GM19468 (cell line): ENCODE results near the gene IL17C.

Source experiments
- ATAC-seq: cut with Tn5 transposase; IDR thresholded peaks from one replicate; pipeline ENCODE4 v1.9.1; 2021; ENCODE audit warnings: mild to moderate bottlenecking, moderate library complexity, moderate number of reproducible peaks; ENCODE audit not compliant: unreplicated experiment; ENCODE audit errors: extremely low read depth

The IL17C gene

DNA sequence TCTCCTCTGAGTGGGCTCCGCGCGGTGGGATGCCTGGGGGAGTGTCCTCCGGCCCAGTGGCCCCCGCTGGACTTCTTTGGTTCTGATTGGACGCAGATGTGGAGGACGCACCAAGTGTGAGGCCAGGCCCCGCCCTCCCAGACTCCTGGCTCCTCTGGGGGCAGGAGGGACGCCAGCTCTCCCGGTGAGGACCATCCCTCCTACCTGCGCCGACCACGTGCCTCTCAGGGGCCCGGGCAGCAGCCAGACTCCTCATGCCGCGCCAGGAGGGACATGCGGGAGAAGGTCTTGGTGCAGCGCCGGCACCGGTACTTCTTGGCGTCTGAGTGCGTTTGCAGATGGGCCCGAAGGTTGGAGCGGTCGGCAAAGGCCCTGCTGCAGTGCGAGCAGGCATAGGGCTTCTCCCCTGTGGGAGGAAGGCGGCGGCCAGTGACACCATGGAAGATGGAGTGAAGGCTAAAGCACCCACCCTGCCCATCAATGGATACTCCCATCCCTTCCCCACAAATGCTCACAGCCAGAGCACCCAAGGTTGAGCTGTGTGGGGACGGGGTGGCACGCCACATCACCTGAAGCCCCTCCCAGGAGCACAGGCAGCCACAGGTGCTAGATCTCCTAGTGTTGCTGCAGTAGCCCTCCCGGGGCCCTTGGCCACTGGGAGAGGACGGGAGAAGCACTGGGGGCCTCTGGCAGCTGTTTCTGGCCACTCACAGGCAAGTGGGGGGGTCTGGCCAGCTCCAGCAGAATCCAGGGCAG lies 40.0 kb downstream of the IL17C start:
- no peak for ATAC-seq

- no peak for ATAC-seq
Observed at GRCh38 chr16:88680554-88681083, 42.2 kb downstream of the IL17C start.

DNA sequence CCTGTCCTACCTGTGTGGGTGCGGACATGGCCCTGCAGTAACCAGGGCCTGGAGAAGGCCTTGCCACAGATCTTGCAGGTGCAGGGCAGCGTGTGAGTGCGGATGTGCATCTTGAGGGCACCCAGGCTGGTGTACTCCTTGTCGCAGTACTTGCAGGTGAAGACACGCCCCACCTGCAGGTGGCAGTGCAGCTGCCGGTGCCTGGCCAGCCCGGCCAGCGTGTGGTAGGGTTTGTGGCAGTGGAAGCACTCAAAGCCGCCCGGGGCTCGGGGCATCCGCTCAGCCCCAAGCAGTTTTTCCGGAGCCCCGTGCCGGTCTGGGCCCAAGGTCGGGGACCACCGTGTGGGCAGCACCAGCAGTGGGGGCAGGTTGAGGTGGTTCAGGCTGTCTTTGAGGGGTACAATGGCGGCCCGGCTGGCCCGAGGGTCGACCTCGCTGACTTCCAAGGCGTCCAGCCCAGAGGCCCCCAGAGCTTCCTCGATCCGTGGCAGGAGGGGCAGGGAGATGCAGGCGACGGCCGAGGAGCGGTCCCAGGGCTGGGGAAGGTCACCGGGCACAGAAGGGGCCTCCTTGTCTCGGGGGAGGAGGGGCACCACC lies 42.8 kb downstream of the IL17C start:
- no peak for ATAC-seq

GRCh38 chr16:88681709-88682451 lies 43.5 kb downstream of the IL17C start:
- ATAC-seq = peak; percentile 44

- no peak for ATAC-seq
Observed at GRCh38 chr16:88684569-88685155, 46.3 kb downstream of the IL17C start.

DNA sequence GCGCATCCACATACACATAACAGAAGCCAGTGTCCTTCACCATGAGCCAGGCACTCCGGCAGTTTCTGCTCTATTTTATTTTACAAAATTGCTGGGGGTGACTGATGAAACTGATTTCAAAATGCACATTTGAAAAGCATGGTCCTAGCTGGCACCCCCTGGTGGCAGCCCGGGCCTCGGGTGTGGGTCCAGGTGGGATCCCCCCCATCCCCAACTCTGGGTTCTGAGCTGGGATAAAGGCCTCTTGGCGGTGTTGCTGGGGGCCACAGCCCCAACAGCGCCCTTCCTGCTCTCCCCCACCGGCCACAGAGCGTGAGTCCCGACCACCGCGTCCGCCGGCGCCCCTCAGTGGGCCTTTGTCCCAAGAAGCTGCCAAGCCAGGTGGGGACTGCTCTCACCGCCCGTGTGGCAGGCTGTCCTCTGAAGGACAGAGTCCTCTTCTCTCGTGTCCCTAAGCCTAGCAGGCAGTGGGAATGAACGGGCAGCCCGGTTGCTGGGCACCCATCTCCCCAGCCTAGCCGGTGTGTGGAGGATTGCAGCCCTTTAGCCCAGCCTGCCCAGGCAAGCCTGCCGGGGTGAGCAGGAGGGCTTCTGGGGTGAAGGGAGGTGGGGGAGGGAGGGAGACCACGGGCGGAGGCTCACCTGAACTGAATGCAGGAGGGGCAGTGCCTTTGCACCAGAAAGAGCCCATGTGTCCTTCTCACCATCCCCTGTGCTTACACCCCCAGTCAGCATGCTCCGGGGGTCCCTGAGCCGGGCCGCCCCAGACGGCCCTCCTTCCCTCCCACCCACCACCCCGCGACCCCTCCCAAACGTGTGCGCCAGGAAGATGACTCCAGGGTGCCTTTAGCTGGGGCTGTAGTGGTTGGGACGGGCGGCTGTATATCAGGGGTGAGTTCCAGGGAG lies 47.0 kb downstream of the IL17C start:
- no peak for ATAC-seq

GRCh38 chr16:88686062-88686438 lies 47.7 kb downstream of the IL17C start:
- no peak for ATAC-seq

DNA sequence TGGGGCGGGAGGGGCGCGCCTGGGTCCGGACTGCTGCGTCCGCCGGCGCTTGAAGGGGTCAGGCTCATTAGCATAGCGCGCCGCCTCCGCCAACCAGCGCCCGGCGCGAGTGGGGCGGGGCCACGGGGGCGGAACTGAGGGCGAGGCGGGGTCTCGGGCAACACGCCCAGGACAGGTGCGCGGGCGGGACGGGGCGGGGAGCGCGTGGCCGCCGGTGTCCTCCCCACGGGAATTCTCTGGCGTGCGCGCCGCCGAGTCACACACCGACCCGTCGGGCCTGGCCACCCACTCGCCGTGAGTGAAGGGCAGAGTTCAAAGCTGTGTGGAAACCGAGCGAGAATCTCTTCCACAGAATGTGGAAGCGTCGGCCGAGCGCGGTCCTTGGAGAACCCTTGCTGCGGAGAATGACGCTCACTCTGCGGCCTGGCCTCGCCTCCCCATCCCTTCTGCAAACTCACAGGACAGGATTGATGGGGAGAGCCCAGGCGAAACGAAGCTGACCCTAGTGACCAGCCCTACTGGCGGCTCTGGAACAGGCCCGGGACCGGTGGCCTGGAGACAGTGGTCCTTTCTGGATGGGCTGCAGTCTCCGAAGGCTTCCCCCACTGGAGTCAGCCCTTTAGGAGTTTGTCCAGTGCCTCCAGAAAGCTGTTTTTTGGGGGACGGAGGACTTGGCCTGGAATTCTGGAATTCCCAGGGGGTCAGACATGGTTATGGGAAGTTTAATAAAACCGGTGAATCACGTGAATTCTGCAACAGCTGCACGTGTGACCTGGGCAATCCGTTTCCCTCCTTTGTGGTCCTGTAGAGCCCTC lies 48.3 kb downstream of the IL17C start, which contains the start of gene SNAI3:
TSS of gene SNAI3 (minus strand) at position 69 of the 815 bp plus-strand sequence. CDS start 101 bp downstream, outside the sequence.
- peak; percentile 65 for ATAC-seq

- ATAC-seq = no peak
Observed at GRCh38 chr16:88687254-88687576, 48.8 kb downstream of the IL17C start.

DNA sequence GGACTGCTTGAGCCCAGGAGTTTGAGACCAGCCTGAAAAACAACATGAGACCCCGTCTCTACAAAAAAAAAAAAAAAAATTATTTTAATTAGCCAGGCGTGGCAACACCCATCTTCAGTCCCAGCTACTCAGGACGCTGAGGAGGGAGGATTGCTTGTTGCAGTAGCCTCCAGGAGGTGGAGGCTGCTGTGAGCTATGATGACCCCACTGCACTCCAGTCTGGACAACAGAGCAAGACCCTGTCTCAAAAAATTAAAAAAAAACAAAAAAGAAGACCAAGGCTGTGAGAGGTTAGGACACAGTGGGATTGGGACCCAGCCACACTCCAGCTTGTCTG lies 49.3 kb downstream of the IL17C start:
- no peak for ATAC-seq

DNA sequence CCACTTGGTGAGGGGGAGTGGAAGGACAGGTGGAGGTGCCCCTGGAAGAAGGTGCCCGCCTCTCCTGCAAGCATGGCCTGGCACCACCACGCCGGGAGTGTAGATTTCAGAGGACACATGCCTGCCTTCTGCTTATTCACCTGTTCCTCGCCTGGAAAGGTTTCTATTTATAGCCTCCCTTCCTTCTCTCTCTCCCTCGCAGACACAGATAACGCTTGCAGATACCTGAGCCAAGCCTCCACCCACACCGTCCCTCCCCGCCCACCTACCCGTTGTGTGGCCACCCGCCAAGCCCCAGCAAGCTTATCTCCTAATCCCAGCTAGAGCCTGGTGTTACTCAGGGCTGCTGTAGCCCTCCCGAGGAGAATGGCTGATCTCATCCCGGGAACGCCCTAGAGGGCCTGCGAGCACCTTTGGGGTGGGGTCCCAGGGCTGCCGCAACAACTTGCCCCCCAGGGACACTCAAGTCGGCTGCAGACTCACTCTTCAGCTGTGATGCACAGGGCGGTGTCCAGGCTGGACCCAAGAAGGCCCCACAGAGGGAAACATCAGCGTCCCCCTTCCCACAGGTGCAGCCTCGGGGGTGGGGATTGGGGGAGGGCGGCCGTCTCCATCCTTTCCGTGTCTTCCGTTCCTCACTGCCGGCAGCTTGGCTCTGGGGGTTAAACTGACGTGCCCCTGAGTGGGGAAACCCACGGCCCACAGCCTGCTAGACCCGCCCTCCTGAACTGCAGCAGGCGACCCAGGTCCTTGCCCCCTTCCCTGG lies 49.8 kb downstream of the IL17C start:
- no peak for ATAC-seq
